NCI-H128 (cell line): ENCODE measurements around the gene BTBD6.
"Not testable (repeated sequence)": the region's sequence is repeated elsewhere in the genome, so short reads cannot be mapped to it uniquely, and the experiment has no call there.

Experiments used
- DNase-seq: peaks from one replicate; lab custom pipeline; 2025; ENCODE audit not compliant: unreplicated experiment; lab: John Stamatoyannopoulos, UW

The BTBD6 gene

DNA sequence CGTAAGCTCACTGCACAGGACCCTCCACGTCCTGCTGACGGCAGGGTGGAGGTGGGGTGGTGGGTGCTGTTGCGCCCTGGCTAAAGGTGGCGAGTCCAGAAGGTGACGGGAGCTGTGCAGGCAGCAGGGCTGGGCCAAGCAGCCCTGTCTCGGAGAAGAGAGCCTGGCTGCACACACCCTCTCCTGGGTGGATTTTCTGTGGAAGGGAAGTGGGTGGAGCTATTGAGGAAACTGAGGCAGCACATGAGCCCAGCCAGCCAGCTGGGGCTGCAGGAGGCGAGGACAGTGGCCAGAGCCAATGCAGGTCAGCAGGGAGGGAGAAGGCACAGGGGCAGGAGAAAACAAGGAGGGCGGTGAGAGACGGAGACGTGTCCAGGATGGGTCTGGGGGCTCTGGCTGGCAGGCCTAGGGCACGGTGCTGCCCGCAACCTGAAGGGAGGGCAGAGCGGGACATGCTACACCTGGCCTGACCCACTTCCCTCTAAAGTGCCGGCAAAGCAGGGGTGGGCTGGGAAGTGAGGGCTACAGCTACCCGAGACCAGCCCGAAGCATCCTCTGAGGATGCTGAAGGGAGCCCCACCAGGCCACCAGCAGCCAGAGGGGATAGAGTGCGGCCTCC lies 20.5 kb downstream of the BTBD6 start:
- DNase-seq, result no peak

DNA sequence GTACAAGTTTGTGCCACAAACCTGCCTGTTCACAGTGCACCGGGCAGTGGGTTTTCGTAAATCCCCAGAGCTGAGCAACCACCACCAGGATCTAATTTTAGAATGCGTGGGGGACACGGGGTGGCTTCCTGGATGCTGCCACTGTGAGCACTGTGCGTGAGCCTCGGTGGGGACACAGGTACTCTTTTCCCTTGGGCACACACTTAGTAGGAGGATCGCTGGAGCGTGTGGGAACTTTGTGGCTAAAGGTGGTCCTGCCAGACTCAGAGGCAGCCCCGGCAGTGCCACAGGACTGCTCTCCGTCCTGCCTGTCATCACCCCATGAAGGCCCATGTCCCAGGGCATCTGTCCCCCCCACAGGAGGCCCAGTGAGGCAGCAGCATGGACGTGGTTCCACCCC lies 21.1 kb downstream of the BTBD6 start:
- no peak for DNase-seq

DNA sequence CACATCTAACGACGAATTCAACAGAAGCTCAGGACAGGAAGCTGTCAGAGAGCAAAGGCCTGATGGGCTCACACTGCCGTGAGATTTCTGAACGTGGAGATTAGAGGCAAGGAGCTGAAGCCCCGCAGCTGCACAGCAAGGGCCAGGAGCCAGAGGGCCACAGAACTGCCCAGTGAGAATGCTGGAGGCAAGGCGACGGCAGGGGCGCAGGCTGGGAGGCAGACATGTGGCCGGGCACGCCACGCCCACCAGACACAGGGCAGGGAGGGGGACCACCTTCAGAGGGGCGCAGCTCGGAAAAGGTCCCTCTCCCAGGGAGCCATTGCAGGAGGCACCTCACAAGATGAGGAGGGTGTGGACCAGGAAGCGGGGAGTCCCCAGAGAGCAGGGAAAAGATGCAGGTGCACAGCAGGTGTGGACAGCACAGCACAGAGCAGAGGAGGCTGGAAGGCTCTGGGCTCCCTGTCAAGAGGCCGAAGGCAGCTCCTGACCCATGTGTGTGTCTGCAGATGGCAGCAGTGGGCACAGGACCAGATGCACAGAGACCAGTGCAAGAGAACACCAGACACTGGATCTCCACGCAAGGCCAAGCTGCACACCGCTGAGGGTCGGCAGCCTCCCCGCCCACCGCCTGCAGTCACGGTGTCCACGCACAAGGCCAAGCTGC lies 23.0 kb downstream of the BTBD6 start:
- DNase-seq, result no peak

DNA sequence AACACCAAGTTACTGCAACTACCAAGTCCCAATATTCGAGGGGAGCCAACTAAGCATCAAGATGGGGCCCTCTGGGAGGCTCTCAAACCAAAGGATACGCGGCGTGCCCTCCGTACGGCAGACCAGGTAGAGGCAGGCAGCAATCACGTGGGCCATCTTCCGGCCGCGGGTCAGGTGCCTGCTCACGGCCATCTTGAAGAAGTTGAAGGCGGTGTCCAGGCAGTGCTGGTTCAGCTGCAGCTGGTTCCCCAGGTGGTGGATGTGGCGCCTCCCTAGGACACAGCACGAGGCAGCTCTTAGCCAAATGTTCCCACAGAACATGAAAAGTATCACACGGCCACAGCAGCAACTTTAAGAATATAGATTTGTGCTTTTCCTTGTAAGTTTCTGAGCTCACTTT lies 24.3 kb downstream of the BTBD6 start:
- no peak for DNase-seq

DNA sequence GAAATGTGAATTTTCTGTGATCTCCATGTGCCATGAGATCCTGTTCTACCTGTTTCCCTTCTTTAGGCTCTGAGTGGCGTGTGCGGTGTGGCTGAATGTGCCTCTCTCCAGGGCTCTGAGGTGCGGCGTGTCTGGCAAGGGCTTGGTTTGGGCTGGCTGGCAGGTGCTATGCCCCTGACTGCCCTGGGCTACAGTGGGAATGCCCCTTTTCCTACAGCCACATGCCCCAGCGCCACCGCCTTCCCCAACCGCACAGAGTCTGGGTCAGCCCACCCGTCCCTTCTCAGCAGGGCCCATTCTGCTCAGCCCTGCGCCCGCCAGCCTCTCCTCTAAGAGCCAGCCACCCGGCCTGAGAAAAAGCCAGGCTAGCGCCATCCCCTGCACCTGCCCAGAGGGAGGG lies 24.7 kb downstream of the BTBD6 start:
- no peak for DNase-seq

DNA sequence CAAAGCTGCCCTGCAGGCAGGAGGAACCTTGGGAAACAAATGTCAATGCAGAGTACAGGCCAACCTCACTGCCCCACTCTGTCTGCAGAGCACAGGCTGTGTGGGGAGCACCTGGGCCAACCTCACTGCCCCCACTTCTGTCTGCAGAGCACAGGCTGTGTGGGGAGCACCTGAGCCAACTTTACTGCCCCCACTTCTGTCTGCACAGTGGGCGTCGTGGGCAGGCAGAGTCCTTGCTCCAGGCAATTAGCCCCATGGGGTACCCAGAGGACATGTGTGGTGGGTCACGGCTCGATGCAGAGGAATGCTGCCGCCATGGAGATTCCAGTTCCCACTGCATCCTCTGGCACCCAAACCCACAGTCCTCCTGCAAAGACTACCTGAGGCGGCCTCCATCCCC lies 26.3 kb downstream of the BTBD6 start:
- no peak for DNase-seq

DNA sequence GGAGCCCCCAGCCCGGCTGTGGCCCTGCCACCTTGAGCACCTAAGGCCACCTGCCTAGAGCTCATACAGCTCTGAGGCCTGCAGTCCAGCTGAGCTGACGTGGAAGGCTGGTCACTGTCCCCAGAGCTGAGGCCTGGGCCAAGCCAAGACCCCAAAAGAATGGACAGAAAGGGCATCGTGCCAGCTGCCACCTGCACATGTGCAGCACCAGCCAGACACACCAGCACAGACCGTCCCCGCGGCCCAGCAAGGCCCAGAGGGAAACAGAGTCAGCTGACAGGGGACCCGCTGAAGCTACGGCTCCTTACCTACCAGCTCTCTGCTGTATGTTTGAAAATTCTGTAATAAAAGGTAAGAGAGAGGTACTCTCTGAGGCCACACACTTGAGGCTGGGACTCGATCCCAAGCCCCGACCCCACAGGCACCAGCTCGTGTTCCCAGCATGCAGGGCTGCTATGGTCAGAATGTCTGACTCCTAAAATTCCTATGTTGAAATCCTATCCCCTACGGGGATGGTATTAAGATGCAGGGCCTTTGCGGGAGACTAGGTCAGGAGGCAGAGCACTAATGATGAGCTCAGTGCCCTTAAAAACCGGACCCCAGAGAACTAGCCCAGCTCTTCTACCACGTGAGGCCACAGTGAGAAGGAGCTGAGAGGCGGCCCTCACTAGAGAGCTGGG lies 27.1 kb downstream of the BTBD6 start:
- DNase-seq, result no peak

DNA sequence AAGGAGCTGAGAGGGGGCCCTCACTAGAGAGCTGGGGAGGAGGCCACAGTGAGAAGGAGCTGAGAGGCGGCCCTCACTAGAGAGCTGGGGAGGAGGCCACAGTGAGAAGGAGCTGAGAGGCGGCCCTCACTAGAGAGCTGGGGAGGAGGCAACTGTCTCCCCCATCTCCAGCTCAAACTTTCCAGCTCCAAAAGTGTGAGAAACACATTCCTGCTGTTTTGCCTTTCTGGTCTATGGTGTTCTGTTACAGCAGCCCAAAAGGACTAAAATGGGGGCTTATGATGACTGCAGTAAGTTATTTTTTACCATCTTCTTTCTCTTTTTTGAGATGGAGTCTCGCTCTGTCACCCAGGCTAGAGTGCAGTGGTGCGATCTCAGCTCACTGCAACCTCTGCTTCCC lies 29.1 kb downstream of the BTBD6 start:
- not testable (repeated sequence) for DNase-seq

DNA sequence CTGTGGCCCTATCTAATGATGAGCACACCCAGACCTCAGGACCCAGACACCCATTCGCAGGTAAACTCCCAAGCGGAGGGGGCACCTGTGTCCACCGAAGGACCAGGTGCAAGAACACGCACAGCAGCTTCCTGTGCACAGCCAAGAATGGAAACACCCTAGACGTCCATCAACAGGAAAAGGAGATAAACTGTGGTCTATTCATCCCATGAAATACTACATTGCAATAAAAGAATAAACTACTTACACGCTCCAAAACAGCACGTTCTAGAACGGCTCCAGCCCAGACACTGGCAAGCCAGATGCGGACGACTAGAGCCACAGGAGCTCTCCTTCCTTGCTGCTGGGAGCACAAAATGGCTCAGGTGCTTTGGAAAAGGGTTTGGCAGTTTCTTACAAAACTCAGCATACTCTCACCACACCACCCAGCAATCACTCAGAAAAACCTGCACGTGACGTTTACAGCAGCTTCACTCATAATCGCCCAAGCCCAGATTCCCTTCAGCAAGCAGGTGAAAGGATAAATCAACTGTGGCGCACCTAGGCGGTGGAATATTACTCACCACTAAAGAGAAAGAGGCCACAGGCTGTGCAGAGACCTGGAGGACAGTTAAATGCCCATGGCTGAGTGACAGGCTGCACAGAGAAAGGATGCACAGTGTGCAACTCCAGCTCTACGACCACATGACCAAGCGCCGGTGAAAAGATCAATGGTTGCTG lies 31.5 kb downstream of the BTBD6 start:
- no peak for DNase-seq

DNA sequence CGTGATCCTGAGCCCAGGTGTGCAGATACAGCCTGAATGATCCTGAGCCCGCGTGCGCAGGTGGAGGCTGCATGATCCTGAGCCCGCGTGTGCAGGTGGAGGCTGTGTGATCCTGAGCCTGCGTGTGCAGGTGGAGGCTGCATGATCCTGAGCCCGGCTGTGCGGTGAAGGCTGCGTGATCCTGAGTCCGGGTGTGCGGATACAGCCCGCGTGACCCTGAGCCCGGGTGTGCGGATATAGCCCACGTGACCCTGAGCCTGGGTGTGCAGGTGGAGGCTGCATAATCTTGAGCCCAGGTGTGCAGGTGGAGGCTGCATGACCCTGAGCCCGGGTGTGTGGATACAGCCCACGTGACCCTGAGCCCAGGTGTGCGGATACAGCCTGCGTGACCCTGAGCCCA lies 32.2 kb downstream of the BTBD6 start:
- DNase-seq, result no peak

DNA sequence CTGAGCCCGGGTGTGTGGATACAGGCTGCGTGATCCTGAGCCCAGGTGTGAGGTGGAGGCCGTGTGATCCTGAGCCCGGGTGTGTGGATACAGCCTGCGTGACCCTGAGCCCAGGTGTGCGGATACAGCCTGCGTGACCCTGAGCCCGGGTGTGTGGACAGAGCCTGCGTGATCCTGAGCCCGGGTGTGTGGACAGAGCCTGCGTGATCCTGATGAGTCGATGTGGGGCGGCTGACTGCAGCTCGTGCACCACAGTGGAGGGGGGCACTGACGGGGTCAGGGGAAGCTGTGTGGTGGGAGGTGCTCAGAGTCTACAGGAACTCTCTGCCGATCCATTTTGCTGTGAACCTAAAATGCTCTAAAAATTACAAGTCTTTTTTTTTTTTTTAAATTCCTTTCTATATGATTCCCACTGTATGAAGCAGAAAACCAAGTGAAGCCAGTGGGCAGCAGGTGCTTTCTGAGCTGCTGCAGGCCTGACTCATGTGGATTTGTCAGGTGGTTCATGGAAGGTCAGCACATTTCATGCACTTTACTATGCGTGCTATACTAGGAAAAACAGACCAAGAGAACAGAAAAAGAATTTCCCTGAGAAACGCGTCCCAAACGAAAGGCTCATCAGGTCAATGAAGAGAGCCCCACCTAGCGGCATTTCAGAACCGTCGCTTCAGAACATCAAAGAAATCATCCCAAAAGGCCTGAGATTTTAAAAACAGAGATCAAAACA lies 33.2 kb downstream of the BTBD6 start:
- no peak for DNase-seq

DNA sequence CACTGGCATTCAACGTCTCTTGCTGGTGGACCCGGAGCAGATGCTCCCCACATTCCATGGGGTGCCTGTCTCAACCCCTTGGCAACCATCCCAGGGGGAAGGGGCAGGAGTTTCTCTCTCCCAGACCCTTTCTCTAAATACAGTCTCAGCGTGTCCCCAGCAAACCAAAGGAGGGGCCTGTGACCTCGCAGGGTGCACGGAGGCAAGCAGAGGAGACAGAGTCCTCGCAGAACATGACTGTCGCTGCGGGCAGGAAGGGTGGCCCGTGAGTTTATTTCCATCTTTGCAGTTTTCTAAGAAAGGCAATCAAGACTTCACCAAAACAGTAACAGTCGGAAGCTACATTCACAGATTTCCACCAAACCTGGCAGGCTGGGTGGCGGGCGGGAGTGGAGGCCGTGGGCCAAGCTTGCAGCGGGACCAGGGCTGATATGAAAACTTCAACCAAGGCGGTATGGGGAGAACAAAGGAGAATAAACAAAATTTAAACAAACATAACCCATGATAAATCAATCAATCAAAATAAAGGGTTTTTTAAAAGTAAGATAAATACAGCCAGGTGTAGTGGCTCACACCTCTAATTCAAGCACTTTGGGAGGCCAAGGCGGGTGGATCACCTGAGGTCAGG lies 33.9 kb downstream of the BTBD6 start:
- no peak for DNase-seq

DNA sequence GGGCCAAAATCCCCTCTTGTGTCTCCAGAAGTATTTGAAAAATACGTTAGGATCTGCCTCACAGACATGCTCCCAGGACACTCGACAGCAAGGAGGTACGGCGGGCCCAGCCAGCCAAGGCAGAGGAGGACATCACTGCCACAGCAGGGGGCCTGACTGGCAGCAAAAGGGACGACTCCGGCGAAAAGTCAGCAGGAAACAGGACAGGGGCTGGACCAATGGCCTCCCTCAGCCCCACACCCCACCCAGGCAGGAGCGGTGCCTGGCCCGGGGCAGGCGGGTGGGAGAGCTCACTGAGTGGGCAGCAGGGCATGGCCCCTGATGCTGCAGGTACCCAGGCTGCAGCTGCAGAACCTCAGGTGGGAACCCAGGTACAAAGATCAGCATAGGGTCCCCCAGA lies 34.7 kb downstream of the BTBD6 start:
- no peak for DNase-seq

DNA sequence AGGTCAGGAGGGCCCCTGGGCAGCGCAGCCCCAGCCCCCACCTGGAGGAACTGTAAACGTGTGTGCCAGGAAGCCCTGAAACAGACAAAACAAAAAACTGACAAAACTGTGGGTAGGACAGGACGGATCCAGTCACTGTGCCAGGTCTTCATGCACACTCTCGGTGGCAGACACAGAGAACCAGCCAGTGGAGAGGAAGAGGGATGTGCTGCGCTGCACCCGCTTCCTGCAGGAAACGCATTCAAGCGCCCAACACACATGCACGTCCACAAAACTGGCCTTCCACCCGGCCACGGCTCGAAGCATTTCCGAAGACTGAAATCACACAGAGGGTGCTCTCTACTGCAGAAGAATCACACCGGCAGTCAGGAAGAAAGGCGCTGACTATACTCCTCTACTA lies 35.6 kb downstream of the BTBD6 start:
- no peak for DNase-seq

DNA sequence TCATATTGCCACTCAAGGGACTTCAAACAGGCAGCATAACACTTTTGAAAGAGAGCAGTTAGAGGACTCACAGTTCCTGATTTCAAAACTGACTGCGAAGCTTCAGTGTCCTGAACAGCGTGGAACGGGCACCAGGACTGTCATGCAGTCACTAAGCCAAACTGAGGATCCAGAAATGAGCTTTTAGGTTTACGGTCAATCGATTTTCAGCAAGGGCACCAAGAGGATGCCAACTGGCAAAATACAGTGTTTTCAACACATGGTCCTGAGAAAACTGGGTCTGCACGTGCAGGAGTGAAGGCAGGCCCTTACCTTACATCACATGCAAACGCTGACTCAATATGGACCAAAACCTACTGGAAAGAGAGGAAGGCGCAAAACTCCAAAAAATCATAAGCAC lies 36.8 kb downstream of the BTBD6 start:
- no peak for DNase-seq

DNA sequence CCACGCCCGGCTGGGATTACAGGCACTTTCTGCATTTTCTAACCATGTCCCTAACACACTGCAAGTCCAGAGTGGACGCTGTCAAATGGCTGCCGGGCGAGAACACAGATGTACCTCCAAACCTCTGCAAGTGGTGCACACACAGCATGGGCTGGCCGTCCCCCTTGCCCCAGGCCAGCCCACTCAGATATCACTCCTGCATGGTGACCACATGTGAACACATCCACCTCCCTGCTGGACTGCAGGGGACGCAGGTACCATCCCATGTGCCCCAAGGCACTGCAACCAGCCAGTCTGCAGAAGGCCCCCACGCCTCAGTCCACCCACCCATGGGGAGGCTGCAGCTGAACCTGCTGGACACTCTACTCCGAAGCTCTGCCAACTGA lies 38.4 kb downstream of the BTBD6 start:
- DNase-seq, result no peak

DNA sequence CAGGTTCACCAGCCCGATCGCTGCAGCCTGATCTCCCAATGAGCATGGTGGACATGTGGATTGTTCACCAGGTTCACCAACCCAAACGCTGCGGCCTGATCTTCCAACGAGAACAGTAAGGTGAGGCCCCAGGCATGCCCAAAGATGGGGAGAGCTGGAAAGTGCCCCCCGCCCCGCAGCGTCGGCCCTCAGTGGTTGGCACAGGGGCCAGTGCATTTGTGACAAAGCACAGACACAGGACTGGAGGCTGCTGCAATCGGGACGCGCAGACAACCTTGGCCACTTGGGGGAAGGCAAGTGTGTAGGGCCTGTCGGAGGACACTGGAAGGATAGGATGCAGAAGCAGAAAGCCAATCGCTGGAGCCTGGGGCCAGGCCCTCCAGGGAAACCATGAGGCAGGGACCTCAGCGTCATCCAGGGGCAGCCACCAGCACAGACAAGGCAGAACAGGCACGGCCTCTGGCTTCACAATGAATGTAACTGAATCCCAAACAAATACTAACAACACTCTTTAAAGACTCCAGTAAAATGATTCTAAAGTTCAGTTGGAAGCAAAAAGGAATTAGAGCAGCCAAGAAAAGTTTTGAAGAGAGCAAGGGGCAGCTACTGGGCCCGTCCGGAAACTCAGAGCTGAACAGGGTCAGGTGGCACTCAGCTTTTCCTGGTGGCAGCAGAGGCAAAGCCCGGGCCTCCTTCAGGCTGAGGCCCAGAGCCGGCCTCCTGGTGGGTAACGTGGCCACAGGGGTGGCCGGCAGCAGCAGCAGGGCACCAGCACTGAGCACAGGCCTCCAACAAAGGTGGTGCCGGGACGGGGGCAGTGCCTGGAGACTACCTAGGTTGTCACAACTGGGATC lies 39.1 kb downstream of the BTBD6 start:
- no peak for DNase-seq

DNA sequence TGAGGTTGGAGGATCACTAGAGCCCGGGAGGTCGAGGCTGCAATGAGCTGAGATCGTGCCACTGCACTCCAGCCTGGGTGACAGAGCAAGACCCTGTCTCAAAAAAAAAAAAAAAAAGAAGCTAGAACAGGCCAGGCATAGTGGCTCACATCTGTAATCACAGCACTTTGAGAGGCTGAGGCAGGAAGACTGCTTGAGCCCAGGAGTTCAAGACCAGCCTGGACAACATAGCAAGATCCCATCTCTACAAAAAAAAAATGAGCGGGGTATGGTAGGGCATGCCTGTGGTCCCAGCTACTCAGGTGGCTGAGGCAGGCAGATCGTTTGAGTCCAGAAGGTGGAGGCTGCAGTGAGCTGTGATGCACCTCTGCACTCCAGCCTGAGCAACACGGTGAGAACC lies 40.6 kb downstream of the BTBD6 start:
- DNase-seq, result not testable (repeated sequence)

DNA sequence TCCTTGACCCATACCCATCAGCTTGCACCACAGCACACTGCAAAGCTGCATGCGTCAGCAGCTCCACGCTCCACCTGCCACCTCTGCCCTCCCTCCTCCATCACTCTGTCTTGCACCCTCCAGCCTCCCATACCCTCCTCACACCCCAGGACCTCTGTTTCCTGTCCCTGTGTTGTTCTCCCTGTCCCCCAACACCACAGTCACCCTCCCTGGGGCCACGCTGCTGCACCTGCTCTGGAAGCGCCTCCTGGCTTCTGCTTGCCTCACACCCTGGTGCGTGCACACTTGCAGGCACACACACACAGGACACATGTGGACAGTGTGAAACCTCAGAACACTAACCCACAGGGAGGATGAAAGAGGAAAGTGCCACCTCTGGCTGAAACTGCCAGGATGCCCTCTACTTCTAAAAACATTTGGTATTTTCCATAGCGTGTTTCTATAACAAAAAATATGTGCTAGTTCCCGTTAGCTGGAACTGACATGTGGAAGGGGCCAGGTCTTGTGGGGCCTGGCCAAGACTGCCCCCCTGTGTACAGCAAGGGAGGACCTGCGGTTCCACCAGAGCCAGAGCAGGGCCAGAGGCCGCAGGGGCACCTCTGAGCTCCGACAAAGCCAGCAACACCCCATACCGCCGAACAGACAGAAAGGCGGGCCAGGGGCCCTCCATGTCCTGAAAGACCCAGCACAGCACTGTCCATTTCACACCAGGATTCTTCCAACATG lies 42.5 kb downstream of the BTBD6 start:
- no peak for DNase-seq
